Measurements from ENCODE around the gene ARMC9. TPM values are rescaled to one million over a fixed set of nuclear protein-coding genes. Genes with fewer than 3 reads are reported as not detected.

Gene ARMC9
- total and polyA plus RNA-seq, 3 donors from 2014 or later, result 35.0 to 49.7 (median 47.5) TPM

DNA sequence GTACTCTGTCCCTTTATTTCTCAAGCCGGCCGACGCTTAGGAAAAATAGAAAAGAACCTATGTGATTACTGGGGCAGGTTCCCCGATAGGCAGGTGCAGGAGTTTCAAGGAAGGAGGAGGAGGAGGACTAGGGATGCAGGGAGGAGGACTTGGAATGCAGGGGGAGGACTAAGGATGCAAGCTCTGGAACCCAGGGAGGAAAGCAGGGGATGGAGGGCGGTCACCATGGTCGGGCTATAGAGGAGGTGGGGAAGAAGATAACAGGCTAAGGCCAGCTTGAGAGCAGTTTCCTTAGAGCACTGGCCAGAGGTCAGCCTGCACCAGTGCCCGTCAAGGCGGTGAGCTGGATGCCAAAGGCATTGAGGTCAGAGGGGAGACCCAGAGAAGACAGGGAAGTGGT lies 178.4 kb downstream of the ARMC9 start:
- H3K4me1 ChIP-seq, result no peaks in the 10 kb centered on the region
- H3K36me3 ChIP-seq (ENCODE audit: low read depth, missing control alignments), result no peaks in the 10 kb centered on the region
- no peak overlapping the region for H3K4me3 ChIP-seq
- intact Hi-C loops (cut with DNase I; ENCODE audit: low total_unique reads), result no loop called here
- no peak for DNase-seq
- H3K27me3 ChIP-seq, result no peaks in the 10 kb centered on the region
- TF ChIP-seq, protein P1, sequence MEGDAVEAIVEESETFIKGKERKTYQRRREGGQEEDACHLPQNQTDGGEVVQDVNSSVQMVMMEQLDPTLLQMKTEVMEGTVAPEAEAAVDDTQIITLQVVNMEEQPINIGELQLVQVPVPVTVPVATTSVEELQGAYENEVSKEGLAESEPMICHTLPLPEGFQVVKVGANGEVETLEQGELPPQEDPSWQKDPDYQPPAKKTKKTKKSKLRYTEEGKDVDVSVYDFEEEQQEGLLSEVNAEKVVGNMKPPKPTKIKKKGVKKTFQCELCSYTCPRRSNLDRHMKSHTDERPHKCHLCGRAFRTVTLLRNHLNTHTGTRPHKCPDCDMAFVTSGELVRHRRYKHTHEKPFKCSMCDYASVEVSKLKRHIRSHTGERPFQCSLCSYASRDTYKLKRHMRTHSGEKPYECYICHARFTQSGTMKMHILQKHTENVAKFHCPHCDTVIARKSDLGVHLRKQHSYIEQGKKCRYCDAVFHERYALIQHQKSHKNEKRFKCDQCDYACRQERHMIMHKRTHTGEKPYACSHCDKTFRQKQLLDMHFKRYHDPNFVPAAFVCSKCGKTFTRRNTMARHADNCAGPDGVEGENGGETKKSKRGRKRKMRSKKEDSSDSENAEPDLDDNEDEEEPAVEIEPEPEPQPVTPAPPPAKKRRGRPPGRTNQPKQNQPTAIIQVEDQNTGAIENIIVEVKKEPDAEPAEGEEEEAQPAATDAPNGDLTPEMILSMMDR (IDR thresholded peaks at IDR 0.05), result no peak
- no peak for TF ChIP-seq POLR2A (IDR thresholded peaks at IDR 0.05)
- no peak overlapping the region for H3K27ac ChIP-seq
- 71 to 74% methylated on average over 8 of the region's 8 CpGs for WGBS, 2 donors
- H3K9me3 ChIP-seq, result no peaks in the 10 kb centered on the region

DNA sequence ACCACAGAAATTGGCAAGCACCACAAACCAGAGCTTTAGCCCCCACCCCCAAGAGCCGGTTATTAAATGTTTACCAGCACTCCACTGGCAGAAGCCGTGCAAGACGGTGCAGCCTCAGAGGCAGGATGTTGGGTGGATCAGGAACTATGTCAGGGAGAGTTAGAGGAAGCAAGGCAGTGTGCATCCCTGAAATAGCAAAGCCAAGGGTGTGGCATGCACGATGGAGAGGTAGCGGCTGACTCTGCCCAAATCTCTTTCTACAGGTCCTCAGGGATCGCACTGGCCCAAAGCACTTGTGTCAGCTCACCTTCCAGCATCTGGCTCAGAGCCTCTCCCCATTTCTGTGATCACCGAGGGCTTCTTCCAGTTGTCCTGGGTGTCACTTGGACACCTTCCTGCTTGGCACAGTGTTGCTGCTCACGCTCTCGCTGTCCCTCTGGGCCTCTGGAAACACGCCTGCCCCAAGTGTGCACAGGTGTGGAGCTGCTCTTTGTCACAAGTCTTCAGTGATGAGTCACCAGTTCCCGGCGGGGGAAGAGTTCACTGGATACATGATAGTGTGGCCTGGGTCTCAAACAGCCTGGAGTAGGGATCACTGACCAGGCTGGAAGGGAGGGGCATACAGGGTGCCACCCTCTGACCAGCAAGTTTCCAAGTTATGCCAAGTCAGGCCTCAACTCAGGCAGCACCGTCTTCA lies 179.7 kb downstream of the ARMC9 start:
- intact Hi-C loops (cut with DNase I; ENCODE audit: low total_unique reads), result no loop called here

DNA sequence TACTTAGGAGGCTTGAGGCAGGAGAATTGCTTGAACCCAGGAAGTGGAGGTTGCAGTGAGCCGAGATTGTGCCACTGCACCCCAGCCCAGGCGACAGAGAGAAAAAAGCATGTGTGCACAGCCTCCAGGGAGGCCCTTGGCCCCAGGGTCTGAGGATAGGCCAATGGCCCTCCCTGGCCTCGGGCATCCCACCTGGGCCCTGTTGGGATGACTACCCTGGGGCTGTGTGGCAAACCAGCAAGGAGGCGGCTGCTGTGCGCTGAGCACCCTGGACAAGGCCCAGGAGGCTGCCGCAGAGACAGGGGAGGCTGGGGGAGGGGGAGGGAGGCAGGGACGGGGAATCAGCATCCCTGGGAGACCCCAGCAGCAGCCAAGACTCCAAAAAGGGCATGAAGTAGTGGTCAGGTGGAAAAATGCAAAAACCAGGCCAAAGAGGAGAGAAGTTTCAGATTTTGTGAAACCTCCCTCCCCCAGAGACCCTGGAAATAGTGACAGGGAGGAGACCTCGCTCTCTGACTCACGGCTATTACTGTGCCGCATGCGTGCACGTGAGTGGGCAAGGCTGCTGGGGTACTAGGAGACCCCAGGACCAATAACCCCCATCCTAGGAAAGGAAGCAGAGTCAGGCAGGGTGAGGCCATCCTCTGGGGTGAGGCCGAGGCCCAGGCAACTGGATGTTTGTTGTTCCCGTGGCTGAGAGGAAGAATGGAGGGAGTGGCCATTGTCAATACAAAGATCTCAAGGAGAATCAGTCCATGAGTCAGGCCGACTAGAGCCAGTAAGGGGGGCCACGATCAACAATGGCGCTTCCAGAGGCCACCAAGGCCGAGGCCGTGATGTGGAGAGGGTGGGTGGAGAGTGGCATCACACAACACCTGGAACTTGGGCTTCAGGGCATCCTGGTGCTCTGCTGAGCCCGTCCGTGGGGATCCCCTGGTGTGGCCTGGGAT lies 181.1 kb downstream of the ARMC9 start:
- Histone ChIP-seq H3K9me3 (no peaks in the 10 kb centered on the region), H3K36me3 (ENCODE audit: low read depth, missing control alignments) (no peaks in the 10 kb centered on the region), H3K4me3 (no peak overlapping the region), H3K4me1 (no peaks in the 10 kb centered on the region), H3K27ac (no peak overlapping the region), H3K27me3 (no peaks in the 10 kb centered on the region)
- no peak for TF ChIP-seq POLR2A (IDR thresholded peaks at IDR 0.05)
- TF ChIP-seq, protein P1 (IDR thresholded peaks at IDR 0.05), result no peak
- DNase-seq, result no peak
- 91% methylated on average over 21 of the region's 21 CpGs for WGBS, 2 donors
- intact Hi-C loops (cut with DNase I; ENCODE audit: low total_unique reads), result no loop called here

More for the DNA sequence above, 179.7 kb downstream of the ARMC9 start:
- H3K4me1 ChIP-seq, result no peaks in the 10 kb centered on the region
- no peak overlapping the region for H3K27ac ChIP-seq
- no peaks in the 10 kb centered on the region for H3K27me3 ChIP-seq
- WGBS, 2 donors, result 90 to 92% methylated on average over 9 to 13 of the region's 13 CpGs
- H3K36me3 ChIP-seq (ENCODE audit: low read depth, missing control alignments), result no peaks in the 10 kb centered on the region
- TF ChIP-seq, protein P1 (IDR thresholded peaks at IDR 0.05), result no peak
- TF ChIP-seq POLR2A (IDR thresholded peaks at IDR 0.05), result no peak
- no peak overlapping the region for H3K4me3 ChIP-seq
- H3K9me3 ChIP-seq, result no peaks in the 10 kb centered on the region
- no peak for DNase-seq

DNA sequence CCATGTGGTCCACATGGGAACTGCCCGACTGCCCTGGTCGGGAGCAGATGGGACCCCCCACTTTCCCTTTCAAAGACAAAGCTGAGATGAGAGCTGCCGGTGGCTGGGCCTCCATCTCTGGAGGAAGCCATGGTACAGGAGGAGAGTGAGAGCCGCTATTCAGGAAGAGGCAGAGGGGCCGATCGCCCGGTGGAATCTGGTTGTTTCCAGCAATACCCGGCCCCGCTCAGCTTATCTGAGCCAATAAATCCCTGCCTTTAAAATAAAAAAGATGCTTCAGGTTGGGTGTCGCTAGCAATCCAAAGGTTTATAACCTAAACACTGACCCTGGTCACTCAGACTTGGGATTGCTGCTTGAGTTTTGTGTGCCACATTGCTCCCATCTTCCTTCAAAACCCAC lies 181.9 kb downstream of the ARMC9 start:
- intact Hi-C loops (cut with DNase I; ENCODE audit: low total_unique reads), result no loop called here
- Histone ChIP-seq H3K4me3 (no peak overlapping the region), H3K9me3 (no peaks in the 10 kb centered on the region), H3K4me1 (no peaks in the 10 kb centered on the region), H3K27ac (no peak overlapping the region), H3K36me3 (ENCODE audit: low read depth, missing control alignments) (no peaks in the 10 kb centered on the region), H3K27me3 (no peaks in the 10 kb centered on the region)
- WGBS, 2 donors, result 96 to 100% methylated on average over 10 of the region's 10 CpGs
- DNase-seq, result no peak
- no peak for TF ChIP-seq POLR2A (IDR thresholded peaks at IDR 0.05)
- TF ChIP-seq, protein P1 (IDR thresholded peaks at IDR 0.05), result no peak

All from testis (tissue), 3 donors.